HG03108 (cell line): Measurements from ENCODE around the gene SLC36A4.
"Not testable (repeated sequence)": the region's sequence is repeated elsewhere in the genome, so short reads cannot be mapped to it uniquely, and the experiment has no call there.

Experiments used
- ATAC-seq: cut with Tn5 transposase; IDR thresholded peaks from one replicate; pipeline ENCODE4 v1.9.1; 2021; ENCODE audit warnings: moderate library complexity; ENCODE audit not compliant: unreplicated experiment

SLC36A4 gene

DNA sequence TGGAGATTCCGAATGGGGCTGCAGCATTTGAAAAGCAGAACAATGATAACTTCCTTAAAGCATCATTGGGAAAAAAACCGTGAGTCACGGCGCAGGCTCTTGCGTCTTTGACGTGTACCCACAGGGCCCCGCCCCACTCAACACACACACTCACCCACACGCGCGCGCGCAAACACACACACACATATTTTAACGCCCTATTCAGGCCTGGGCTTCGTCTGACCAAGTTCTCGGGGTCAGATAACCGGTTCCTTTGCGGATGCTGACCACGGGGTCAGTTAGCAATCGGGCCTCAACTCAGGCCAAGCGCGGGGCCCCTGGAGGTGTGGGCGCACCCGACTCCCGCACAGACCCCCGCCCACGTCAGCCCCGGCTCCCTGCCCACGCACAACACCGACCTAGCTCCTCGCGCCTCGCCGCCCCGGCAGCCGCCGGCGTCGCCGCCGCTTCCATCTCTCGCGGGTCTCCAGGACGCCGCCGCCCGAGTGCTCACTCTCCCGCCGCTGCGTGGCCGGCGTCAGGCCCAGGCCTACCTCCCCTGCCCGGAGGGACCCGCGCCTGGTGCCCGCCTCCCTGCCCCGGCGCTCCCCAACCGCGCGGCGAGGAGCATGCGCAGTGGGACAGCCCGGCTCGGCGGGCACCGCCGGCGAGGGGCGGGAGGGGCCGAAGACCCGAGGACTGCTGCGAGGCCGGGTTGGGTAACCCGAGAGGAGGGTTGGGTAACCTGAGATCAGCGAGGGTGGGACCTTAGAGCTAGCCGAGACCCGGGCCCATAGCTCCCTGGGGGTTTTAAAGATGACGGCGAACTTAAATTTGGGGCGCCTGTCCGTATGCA, at the start of gene SLC36A4:
Gene SLC36A4, minus strand, starts transcription at position 612 of the 835 bp plus-strand sequence. Its CDS starts 159 bp downstream, at position 453.
- peak; percentile 91 for ATAC-seq

DNA sequence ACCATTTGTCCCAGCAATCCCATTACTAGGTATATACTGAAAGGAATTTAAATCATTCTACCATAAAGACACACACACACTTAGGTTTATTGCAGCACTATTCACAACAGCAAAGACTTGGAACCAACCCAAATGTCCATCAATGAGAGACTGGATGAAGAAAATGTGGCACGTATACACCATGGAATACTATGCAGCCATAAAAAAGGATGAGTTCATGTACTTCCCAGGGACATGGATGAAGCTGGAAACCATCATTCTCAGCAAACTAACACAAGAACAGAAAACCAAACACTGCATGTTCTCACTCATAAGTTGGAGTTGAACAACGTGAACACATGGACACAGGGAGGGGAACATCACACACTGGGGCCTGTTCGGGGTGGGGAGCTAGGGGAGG, 49.0 kb upstream of the SLC36A4 start:
- not testable (repeated sequence) for ATAC-seq

DNA sequence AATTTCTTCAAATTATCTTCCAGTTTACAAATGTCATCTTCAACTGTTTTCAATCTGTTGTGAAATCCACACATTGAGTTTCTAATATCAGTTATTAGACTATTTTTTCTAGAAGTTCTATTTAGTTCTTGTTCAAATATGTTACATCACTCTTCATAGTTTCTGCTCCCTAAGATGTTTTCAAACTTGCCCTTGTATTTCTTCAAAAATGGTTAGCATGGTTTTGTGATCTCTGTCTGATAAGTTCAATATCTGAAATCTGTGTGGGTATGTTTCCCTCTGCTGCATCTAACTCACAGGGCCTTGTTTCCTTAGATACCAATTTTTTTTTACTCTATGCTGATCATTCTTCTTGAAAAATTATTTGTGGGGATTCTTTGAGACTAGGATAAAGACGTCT, 46.2 kb upstream of the SLC36A4 start:
- ATAC-seq: no peak

- ATAC-seq: no peak
These were observed 42.2 kb upstream of the SLC36A4 start for GRCh38 chr11:93239966-93240365.

DNA sequence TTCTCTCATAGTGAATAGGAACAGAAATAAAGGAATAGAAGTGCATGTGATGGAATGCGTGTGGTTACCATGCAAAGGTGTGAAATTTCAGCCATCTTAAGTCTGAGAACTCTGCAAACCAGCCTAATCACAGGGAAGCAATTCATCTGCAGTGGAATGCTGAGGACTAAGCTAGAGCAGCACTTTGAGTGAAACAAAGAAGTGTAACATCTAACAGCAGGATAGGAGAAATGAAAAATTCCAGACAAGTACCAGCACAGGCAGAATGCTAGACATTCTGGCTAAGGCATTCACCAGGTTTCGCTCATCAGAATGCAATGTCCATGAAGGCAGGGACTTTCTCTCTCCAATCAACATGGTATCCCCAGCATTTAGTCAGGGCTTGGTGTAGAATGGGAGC, 41.2 kb upstream of the SLC36A4 start:
- no peak for ATAC-seq

GRCh38 chr11:93236741-93237675, 39.2 kb upstream of the SLC36A4 start:
- ATAC-seq: no peak

DNA sequence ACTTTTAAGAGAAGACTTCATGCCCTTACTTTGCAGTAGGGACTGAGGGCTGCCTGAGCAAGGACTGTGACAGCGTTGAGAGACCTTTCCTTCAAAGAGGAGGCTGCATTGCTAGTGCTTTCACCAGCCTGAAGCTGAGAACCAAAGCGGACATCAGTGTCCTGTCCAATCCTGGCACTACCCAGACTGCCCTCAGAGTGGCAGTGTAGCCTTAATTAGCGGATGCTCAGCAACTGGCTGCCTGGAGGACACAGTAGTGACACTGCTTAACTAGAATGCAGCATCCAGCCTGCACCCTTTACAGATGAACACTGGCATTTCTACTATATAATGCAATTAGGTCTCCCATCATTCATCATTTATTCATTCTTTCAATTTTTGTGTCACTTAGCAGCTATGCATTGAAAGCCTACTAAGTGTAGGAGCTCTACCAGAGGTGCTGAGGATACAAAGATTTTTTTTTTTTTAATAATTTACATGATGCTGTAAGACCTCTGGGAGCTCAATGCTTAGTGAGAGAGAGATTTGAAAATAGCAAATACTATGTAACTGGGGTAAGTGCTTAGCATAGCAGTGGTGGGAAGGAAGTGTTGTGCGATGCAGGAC, 36.9 kb upstream of the SLC36A4 start:
- ATAC-seq: peak; percentile 95

- no peak for ATAC-seq
These were observed 32.1 kb upstream of the SLC36A4 start for GRCh38 chr11:93229876-93230275.

GRCh38 chr11:93225662-93226061, 27.9 kb upstream of the SLC36A4 start:
- no peak for ATAC-seq

DNA sequence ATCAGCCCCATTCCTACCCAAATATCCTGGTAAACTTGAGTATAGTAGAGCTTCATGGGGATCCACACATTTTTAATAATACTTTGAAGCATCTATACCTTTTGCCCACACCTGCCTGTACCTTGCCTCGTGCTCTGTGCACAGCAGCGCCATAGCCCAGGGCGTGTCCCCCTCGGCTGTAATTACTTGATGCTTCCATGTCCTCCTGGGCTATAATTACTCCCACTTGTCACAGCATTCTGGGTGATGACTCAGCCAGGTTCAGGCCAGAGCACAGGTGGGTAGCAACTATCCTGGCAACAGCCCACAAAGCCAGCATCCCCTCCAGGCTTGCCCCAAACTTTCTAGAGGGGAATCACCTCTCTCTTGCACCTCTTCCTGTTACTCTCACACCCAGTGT, 23.7 kb upstream of the SLC36A4 start:
- no peak for ATAC-seq

DNA sequence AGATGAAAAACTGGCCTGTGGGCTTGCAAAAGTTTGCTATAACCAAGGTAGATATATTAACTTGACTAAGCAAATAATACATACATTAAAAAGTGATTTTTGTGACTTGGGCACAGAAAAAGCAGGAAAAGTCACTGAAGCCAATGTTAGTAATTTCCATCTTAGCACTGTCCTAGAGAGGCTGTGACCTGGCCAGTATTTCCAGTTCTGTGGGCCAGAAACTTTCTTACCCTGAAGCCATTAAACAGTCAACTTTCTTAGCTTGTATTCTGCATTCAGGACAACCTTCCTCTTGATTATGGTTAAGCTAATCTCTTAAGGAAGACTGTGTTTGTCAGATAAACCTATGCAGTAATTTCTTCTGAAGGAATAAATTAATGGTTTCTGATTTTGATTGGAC, 22.3 kb upstream of the SLC36A4 start:
- ATAC-seq: no peak

DNA sequence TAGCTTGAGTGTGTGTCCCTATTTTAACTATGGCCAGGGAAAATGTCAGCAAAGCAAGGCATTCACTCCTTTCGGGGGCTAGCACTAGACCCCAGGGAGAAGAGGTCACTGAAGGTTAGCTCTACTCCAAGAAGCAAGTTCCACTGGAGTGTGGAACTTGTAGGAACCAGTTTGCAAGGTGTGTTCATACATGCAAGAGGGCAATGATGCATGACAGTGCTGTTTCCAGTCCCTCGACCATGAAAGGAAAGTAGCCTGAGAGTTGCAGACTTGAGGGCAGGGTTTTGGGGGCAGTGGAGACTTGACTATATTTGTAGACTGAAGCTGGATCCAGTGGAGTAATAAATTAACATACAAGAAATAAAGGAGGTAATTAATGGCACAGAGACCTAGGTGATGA, 21.6 kb upstream of the SLC36A4 start:
- no peak for ATAC-seq

DNA sequence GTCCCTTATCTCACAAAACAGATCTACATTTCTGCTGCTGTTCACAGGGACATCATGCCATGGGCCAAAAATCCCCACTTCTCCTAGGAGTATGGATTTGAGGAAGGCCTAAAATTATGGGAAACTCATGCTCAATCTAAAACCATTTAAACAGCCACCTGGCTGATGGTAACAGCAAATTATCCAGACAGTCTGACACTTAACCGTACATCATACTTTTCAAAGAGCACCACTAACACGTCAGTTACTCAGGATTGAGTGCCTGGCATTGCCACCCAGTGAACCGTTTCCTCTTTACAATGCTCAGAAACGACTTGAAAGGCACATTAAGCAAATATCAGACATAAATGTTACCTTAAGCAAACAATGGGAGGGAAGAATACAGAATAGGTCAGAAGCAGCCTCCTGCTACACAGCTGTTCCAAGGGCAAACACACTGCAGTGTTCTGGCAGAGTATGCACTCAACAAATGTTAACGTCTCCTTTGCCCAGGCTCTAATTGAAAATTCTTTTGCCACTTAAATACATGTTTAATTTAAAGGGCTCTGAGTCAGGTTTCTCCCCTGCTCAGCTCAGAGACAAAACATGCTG, 18.8 kb upstream of the SLC36A4 start:
- no peak for ATAC-seq

- no peak for ATAC-seq
These were observed 15.8 kb upstream of the SLC36A4 start for GRCh38 chr11:93213622-93214021.

GRCh38 chr11:93212094-93212493, 14.3 kb upstream of the SLC36A4 start:
- ATAC-seq: no peak

DNA sequence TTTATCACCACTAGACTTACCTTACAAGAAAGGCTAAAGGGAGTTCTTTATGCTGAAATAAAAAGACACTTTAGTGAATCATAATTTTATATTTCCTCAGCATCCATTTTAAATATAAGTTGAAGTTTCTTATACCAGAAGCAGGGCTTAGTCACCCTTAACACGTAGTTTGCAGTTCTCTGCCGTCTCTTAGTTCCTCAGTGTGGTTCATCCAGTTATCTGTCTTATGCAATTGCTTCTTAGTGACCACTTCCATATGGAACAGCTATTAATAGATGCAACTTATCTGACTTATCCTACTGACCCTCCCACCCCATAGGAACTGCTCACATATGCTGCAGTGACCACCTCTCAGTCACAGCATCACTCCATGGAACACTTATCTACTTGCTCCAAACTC, 11.7 kb upstream of the SLC36A4 start:
- no peak for ATAC-seq

- ATAC-seq: no peak
These were observed 11.0 kb upstream of the SLC36A4 start for GRCh38 chr11:93208663-93209270.

DNA sequence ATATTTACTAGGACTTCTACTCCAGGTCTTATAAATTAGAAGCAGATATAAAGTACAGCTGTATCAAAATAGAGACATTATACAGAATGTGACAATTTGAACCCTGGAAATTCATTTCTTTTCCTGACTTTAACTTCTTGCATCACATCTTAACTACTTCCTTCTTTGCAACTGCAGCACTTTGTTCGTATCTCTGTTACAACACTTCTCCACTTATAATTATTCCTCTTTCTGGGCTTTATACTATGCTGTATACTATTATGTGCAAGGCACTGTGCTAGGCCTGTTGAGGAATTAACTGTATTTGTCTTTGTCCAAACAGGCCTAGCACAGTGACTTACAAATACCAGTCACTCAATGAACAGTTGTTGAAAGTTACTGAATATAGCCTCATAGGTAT, 1.8 kb upstream of the SLC36A4 start:
- ATAC-seq: no peak

DNA sequence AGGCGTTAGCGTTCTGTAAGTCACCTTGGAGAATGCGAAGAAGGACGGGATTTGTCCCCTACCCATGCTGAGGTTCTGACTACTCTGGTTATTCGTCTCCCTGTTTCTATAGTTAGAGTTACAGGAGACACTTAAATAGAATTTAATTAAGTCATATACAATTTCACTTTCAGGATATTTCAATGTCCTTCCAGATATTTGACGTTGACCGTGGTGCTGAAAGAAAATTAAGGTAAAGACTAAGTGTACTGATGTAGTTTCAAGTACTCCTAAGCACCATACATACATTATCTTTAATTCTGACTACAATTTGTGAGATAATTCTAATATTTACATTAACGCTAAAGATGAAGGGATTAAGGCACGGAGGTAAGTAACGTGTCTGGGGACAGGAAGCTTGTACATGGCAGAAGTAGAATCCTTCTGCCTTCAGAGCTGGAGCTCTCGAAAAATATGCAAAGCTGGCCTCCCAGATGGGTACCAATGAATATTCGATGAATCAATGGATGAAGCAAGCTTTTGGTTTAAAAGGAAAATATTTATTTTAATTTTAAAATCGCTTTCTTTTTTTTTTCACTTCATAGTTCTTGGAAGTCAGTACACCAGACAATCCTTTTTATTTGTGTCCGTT, 539 bp upstream of the SLC36A4 start:
- ATAC-seq: no peak

DNA sequence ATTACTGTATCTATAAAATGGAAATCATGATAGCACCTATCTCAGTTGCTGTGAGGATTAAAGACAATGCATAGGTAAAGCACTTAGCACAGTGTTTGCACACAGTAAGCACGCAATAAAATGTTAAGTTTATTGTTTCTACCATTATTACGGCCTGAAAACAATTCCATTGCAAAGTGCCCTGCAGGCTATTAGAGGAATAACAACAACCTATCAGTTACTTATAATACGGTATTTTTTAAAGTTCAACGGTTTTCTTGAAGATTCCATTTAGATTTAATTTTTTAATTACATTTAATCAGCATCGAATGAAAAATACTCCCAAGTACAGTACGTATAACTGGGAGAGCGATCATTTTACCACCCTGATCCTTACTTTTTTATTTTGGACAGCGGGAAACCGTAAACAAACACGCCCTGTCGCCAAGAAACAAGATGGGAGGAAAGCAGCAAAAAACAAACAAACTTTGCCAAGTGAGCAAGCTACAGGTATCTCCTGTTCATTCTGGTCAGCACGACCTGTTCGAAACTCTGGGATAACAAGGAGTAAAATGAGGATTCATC, 893 bp downstream of the SLC36A4 start:
- ATAC-seq: peak; percentile 4
